Measurements from ENCODE around the gene SLC35F6. TPM values are rescaled to one million over a fixed set of nuclear protein-coding genes. Genes with fewer than 3 reads are reported as not detected.
"Not testable (repeated sequence)": the region's sequence is repeated elsewhere in the genome, so short reads cannot be mapped to it uniquely, and the experiment has no call there.

Gene SLC35F6
- total RNA-seq, 1 donor from 2014 or later = 27.6 TPM

DNA sequence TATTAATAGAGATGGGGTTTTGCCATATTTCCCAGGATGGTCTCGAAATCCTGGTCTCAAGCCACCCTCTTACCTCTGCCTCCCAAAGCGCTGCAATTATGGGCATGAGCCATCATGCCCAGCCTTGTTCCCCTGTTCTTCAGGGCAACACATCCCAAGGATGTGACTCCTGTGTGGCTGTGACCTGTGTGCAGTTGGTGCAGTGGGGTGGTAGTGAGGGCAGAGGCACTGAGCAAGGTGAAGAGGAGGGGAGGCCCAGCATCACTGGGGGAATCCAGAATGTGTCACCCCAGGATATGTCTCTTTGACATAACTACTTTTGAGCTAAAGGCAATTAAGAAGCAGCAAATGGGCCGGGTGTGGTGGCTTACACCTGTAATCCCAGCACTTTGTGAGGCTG lies 45.1 kb downstream of the SLC35F6 start:
- intact Hi-C loops (cut with DNase I) = no loop called here

DNA sequence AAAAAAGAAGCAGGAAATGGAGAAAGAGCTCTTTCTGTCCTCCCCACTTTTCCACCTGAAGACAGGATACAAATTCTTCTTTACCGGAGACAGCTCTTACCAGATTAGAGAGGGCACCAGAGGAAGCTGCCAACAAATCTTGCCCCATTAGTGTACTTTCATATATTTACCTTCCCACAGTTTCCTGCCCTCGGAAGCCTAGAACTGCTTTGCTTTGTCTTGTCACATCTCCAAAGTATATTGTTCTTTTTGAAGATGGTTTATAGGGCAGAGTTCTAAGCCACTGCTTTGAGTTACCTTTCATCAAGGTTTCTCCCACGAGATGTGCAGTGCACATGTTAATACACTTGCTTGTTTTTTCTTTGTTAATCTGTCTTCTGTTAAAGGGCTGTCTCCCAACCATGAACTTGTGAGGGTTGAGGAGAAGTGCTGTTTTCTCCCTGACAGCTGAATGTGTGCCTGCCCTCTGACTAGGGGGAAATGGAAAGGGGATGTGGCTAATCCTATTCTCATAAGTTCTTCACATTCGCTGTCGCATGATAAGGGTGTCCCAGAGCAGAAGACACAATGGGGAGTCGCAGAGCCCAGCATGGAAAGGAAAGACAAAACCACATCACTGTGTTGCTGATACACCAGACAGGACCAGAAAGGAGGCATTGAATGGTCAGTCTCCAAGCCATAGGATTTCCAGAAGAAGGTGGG lies 45.9 kb downstream of the SLC35F6 start:
- intact Hi-C loops (cut with DNase I) = no loop called here
- peak; percentile 73 for ATAC-seq
- DNase-seq (ENCODE audit: low spot score) = no peak

More for the DNA sequence above, 45.1 kb downstream of the SLC35F6 start:
- no peak for ATAC-seq
- no peak for DNase-seq (ENCODE audit: low spot score)

DNA sequence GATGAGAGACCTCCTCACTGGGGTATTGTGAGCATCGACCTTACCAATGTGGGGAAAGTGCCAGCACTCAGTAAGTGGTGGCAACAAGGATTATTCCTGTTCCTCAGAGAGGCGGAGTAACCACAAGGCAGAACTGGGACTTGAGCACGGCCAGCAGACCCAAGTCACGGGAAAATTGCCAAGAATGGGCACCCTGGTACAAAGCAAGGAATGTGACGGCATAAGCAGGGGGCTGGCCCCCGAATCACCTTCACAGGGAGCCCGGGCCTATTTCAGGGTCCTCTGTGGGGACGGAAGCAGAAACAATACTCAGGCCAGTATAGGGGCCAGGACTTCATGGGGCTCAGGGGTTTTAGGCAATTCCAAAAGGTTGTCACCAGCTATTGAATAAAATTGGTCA lies 47.2 kb downstream of the SLC35F6 start:
- DNase-seq (ENCODE audit: low spot score) = no peak
- intact Hi-C loops (cut with DNase I) = no loop called here
- ATAC-seq = no peak

DNA sequence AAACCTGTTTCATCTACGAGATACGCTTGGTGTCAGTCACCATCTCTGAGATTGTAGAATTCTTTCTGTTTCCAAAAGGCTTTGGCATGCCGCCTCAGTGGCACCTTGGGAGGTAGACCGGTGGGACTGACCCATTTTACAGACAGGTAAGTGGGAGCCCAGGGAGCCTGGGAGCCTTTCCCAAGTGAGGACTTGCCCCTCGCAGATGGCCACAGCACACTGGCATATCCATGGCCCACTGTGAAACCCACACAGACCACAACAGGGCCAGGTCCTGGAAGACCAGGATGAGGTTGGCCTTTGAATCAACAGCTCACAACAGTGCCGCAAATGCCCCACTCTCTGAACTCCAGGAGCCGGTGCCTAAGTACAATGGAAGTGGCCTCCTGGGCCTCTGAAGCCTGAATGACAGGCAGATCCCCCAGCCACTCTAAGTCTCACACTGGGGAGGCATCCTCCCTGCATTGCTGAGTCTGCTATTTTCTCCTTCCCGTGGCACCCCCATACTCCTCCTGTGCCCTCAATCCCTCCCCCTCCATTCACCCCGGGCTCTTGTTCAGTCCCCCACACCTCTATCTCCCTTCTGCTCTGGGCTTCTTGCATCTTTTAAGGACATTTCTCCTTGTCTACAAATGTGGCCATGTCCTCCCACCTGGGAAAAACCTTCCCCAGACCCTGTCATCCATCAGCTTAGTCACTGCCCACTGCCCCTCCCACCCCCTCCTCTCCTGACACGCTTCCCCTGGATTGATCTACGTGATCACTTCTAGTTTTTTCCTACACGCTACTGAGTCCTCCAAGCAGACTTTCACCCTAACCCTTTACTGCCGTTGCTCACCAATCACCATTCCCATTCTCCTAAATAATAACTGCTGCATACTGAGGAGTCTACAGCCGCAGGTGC lies 48.0 kb downstream of the SLC35F6 start:
- intact Hi-C loops (cut with DNase I) = no loop called here
- DNase-seq (ENCODE audit: low spot score) = no peak
- no peak for ATAC-seq

DNA sequence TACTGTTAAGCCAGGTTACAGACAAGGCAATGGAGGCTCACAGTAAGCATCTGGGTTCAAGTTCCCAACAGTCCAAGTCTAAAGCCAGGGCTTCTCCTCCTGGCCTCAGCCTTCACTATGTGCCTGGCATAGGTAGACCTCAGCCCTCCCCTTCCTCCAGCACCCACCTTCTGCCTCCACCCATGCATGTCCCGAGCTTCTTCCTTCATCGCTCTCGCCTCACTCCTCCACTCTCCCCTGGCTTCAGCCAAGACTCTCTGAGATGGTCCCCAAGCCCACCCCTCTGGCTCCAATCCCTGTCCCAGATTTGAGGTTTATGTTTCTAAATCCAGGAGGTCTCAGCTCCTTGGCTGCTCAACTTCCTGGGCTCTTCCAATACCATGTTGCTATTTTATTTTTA lies 48.6 kb downstream of the SLC35F6 start:
- no peak for ATAC-seq
- intact Hi-C loops (cut with DNase I) = no loop called here

DNA sequence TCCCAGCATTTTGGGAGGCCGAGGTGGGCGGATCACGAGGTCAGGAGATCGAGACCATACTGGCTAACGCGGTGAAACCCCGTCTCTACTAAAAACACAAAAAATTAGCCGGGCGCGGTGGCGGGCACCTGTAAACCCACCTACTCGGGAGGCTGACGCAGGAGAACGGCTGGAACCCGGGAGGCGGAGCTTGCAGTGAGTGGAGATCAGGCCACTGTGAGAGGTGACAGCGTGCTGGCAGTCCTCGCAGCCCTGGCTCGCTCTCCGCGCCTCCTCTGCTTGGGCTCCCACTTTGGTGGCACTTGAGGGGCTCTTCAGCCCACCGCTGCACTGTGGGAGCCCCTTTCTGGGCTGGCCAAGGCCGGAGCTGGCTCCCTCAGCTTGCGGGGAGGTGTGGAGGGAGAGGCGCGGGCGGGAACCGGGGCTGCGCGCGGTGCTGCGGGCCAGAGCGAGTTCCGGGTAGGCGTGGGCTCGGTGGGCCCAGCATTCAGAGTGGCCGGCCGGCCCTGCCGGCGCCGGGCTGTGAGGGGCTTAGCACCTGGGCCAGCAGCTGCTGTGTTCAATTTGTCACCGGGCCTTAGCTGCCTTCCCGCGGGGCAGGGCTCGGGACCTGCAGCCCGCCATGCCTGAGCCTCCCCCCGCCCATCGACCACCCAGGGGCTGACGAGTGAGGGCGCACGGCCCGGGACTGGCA lies 50.1 kb downstream of the SLC35F6 start:
- intact Hi-C loops (cut with DNase I) = not testable (repeated sequence)

More for the DNA sequence above, 48.6 kb downstream of the SLC35F6 start:
- no peak for DNase-seq (ENCODE audit: low spot score)

DNA sequence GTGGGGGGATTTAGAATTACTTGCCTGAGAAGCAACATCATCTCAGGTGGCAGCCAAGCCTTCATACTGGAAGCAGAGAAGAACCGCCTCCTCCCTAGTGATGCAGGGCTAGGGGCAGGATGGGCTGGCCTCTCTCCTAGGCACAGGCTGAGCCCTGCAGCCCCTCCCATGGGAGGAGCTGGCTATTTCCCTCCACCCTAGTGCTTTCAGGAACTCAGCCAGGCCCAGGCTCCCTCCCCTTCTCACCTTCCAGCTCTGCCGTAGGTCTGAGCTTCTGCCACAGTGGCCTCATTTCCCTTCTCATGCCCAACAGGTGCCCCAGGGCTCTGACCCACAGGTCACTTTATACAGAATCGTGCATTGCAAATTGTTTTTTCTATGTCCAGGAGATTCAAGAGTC lies 52.8 kb downstream of the SLC35F6 start:
- intact Hi-C loops (cut with DNase I) = no loop called here
- DNase-seq (ENCODE audit: low spot score) = no peak

More for the DNA sequence above, 50.1 kb downstream of the SLC35F6 start:
- not testable (repeated sequence) for DNase-seq (ENCODE audit: low spot score); ATAC-seq

DNA sequence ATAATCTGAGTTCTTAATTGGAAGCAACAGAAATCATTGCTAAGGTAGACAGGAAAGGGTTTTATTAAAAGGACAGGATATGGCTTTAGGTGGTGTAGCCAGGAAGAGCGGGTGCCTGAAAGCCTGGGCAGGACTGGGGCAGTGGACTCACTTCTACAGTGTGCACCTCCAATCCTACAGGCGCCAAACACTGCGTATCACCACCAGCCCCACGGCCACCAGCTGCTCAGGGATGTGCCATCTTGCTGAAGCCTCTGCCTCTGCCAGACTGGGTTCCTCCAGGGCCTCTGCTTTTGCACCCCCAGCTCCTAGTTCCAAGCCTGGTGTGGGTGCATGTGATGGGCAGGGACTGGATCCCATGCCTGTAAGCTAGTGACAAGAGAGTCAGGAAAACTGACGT lies 54.2 kb downstream of the SLC35F6 start:
- intact Hi-C loops (cut with DNase I) = no loop called here
- ATAC-seq (no peak), DNase-seq (ENCODE audit: low spot score) (no peak)

More for the DNA sequence above, 52.8 kb downstream of the SLC35F6 start:
- no peak for ATAC-seq

DNA sequence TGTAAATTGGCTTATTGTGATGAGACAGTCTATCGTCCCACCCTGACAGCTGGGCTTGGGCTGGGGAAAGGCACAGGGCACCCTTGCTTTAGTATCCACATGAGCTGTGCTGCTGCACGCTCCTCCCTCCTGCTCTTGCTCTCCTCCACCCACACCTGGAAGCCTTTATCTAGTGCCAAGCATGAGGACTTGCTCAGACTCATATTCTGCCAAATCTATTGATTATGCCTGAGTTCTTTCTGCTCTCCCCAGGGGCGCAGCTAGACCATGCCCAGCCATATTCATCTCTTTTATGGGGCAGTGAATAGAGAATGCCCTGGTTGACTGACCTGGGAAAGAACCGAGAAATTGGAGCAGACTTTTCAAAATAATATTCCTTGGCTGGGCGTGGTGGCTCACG lies 54.9 kb downstream of the SLC35F6 start:
- intact Hi-C loops (cut with DNase I) = no loop called here
- ATAC-seq (no peak), DNase-seq (ENCODE audit: low spot score) (no peak)

DNA sequence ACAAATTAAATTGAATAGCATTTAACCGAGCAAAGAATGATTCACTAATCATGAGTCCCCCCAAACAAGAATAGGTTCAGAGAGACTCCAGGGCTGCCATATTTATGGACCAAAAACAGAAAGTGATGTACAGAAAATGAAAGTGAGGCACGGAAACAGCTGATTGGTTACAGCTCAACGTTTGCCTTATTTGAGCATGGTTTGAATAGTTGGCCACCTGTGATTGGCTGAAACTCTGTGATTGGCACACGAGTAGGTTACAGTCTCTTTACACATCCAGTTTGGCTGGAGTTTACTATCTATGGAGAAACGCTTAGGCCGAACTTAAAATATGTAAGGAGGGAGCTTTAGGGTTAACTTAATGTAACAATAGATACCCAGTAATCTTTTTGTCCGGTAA lies 56.8 kb downstream of the SLC35F6 start:
- DNase-seq (ENCODE audit: low spot score) (no peak), ATAC-seq (no peak)
- intact Hi-C loops (cut with DNase I) = no loop called here

DNA sequence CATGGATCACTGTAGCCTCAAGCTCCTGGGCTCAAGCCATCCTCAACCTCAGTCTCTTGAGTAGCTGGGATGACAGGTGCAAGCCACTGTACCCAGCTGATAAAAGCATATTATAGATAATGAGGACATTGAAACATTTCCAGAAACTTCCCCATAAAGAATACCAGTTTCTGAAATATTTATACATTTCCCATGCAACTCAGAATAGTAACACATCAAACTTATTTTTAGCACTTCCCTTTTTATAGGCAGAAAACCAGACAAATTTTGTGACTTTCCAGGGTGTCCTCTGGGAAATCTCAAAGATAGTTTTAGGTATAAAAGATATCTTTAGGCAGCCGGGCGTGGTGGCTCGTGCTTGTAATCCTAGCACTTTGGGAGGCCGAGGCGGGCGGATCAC lies 58.8 kb downstream of the SLC35F6 start:
- intact Hi-C loops (cut with DNase I) = no loop called here
- ATAC-seq = no peak
- peak; percentile 15 for DNase-seq (ENCODE audit: low spot score)

Other genes starting within 250 kb of the SLC35F6 start
- gene CIB4, start 122.9 kb upstream of the SLC35F6 start, total RNA-seq = not detected
- gene KCNK3, start 71.6 kb upstream of the SLC35F6 start, total RNA-seq = 0.53 TPM
- 0.31 TPM for gene CENPA, start 21.8 kb downstream of the SLC35F6 start, total RNA-seq
- gene DPYSL5, start 83.8 kb downstream of the SLC35F6 start, total RNA-seq = not detected
- 26.7 TPM for gene MAPRE3, start 206.4 kb downstream of the SLC35F6 start, total RNA-seq